Daoy (cell line): ENCODE results near the gene RMDN3. TPM values are rescaled to one million over a fixed set of nuclear protein-coding genes. Genes with fewer than 3 reads are reported as not detected.
A peak's percentile ranks its signal among the peaks of the same experiment; 100 is the strongest.

Source experiments
- DNase-seq: peaks from one replicate; pipeline ENCODE4 v3.0.0-alpha.2; 2015; ENCODE audit warnings: low read depth
- total RNA-seq: library from RNA; depleted of rRNA; stranded (reverse); fragments of >200 nt; shearing (Covaris generic); gene quantifications from 2 replicates; pipeline ENCODE4 v1.2.3, GENCODE V29; 2014

RMDN3 gene
- total RNA-seq, 1 experiment from 2014 or later, result 20.6 TPM

DNA sequence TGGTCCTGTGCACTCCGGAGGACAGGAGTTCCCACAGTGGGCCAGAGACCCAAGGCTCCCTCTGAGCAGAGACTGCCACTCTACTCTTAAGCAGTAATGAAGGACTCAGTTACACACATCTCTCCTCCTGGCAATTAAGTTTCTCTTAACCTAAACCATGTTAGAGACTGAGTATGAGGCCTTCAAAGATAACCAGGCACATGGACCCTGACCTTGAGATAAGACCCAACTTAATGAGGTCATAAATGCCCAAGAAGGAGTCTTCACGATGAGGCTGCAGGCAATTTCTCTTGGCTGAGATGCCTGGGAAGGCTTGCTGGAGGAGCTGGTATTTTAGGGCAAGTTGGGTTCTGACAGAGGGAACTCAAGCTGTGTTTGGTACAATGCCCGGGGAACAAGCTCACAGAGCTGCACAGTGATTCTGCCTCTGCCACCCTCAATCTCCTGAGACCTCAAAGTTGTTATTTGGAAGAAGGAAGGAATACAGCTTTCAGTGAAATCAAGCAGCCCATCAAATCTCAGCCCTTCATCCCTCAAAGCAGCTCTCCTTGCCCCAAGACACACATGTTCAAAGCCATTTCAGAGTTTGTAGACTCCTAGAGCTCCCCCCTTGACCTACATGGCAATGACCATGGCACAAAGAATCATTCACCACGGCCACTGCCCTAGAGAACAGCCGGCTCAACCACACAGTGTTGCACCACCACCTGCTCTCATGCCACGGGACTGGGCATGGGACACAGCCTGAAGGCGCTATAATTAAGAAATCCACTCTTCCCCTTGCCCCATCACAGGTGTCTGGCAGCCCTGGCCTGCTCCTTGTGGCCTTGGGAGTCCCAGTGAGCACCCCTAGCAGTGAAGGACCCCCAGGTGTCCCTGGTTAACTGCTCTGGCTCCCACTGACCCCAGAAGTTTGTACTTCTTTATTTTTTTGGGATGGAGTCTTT is 7.1 kb downstream of the RMDN3 start:
- DNase-seq, result no peak

DNA sequence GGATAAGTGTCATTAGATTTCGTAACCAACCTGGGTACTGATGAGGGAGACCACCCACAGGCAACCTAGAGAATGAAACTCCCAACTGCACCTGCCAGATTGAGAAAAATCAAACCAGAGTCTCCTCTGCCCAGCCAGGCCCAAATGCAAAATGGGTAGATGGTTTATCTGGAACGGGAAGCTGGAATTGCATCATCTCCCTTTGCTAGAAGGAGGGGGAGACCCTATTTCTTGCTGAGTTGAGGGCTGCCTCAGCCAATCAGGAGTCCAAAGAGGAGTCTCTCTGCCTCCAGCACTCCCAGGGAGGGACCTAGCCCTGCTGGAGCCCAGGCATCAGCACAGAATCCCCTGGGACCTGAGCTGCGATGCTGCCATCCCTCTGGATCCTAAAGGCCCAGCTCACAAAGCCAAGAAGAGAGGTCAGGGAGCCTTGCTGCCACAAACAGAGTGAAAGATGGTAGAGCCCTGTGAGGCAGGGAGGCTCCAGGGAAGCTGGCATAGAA is 8.1 kb downstream of the RMDN3 start:
- DNase-seq, result no peak

DNA sequence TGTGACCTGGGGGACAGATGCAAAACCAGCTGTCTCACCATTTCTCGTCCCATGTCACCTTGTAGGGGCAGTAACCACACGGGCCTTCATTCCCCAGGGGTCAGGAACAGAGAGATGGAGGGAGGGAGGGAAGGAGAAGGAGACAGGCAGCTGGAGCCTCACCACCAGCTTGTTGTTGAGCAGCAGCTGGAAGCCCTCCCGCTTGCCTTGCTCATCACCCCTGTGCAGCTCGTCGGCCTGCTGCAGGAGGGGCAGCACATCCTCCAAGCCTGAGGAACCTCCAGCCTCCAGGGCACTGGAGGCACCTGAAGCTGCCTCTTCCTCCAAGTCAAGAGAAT is 10.3 kb downstream of the RMDN3 start:
- DNase-seq, result no peak

DNA sequence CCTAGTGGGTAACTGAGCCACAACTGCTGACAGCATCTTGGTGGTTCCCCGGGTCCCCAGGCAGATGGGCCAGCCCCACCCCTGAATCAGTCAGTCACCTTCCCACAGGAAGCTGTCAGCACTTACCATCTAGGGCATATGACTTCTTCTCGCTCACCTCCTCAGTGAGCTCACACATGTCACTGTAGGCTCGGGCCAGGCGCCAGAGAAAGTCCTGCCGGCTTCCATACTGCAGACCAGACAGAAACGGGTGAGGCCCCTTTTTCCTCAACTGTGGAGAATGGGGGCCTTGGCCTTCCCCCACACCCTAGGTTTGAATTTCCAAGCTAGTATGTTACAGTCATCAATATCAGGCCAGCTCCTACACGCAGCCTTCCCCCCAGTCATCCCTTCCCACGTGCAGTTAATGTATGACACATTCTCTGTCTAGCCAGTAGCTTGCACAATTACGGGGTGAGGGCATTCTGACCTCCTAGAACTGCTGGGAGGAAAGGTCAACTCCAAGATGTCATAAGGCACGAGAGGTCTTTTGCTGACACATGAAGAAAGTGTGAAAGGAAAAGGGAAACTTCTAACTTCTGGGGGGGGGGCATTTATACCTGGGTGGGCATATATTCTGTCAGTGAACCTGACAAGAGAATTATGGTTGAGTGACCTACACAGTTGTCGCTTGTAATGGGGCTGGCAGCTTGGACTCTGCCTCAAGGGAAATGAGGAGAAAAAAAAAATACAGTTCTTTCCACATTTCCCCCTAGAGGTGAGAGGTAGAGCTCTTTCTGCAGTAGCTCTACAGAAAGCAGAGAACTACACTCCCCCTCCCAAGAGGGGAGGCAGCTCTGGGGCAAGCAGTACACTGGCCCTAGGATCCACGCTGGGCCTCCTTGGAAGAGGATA is 10.9 kb downstream of the RMDN3 start:
- peak; percentile 59 for DNase-seq

DNA sequence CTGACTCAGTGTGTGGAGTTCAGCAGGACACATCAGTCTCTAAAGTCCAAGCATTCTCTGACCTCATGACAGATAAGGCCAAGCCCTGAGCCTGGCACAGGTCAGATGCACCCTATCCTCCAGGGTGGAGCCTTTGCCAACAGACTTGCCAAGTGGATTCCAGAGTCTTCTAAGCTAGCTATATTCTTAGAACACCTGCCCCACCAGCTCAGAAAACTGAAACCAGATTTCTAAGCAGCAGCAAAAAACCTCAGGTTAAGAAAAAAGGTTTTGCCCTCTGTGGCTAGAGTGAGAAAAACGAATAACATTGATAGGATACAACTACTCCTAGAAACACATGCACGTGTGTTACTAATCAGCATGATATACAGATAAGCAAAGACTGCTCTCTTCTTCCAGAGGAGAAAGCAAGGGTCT is 11.6 kb downstream of the RMDN3 start:
- DNase-seq, result no peak

DNA sequence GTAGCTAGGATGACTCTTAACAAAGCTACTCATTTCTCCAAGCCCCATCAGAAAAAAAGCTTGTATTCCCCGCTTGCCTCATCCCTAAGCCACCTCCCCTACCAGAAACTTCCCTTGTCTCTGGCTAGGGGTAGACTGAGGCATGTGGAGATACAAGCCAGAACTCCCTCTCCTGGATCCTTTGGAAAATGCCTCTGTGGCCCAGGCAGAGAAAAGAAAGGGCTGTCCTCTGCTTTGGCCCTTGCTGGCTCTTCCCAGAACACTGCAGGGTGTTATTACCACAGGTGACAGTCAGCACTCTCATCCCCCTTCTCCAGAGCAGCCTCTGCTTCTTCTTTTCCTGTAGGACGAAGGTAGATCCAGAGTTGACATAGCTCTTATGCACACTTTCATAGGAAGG is 15.2 kb downstream of the RMDN3 start:
- DNase-seq, result no peak

DNA sequence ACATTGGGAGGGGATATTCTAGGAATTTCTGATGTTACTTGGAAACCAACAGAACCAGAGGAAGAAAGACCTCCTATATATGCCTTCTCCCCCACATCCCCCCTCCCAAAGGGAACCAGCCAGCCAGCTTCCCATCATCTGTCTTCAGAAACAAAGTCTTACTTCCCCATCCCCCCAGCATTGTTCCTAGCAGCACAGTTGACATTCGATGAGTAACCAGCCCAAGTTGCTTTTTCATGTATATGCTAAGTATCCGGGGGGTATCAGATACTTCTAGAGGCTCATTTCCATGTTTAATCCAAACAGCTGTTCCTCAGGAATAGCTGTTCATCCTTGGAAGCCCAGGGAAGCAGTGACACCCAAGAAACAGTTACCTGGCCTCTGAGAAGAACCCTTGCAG is 16.0 kb downstream of the RMDN3 start:
- no peak for DNase-seq

DNA sequence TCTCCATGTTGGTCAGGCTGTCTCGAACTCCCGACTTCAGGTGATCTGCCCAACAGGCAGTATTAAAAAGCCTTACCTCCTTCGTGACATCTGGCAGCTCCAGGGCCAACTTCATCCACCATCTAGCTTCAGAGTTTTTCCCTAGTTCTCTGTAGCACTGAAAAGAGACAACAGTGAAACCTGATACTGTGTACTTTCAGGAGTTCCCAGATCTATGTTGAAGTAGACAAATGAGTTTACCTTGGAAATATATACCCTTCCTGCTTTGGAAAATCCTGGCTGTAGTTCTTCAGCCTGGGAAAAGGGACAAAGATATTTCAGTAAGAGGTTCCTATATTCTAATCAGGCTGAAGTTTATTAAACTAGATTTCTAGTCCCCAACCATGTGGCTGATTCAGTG is 18.0 kb downstream of the RMDN3 start:
- DNase-seq, result no peak

DNA sequence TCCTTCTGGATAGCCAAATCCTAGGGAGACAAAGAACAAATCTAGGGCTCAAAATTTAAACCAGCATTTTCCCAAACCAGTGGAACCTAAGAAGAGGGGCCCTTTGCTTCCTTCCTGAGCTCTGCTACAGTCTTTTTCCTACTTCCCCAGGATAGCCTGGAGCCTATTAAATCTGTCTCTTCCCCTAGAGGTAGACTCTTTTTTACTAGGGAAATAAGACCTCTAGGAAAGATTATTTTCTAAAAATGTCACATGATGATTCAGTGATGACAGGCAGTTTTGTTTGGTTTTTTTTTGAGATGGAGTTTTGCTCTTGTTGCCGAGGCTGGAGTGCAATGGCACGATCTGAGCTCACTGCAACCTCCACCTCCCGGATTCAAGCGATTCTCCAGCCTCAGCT is 18.5 kb downstream of the RMDN3 start:
- DNase-seq, result no peak

DNA sequence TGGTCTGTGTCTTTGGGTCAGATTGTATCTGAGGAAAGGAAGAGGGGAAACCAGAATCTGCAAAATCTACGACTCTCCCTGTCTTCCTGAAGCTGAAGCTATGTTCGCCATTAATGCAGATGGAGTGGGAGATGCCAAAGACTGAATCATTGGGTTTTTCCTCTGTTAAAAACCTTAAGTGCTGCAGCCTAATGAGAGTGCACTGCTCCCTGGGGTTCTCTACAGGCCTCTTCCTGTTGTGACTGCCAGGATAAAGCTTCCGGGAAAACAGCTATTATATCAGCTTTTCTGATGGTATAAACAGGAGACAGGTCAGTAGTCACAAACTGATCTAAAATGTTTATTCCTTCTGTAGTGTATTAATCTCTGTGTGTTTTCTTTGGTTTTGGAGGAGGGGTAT is 24.0 kb downstream of the RMDN3 start:
- peak; percentile 4 for DNase-seq

DNA sequence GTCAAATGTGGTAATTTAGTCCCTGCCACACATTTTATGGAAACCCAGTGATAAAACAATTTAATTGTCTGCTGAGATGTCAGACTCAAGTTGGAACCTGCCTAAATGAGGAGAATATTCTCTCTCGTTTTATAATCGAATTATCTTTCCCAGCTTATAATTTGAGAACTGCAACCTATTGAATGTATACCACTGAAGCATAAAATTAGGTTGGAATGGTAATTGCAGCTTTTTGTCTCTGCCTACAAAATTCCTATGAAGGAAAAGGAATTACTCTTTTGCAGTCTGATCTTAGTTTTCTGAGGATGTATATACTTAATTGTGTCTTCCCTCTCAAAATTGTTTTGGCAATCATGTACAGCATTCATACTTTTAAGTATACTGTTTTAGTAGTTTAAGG is 31.1 kb downstream of the RMDN3 start:
- DNase-seq, result no peak

DNA sequence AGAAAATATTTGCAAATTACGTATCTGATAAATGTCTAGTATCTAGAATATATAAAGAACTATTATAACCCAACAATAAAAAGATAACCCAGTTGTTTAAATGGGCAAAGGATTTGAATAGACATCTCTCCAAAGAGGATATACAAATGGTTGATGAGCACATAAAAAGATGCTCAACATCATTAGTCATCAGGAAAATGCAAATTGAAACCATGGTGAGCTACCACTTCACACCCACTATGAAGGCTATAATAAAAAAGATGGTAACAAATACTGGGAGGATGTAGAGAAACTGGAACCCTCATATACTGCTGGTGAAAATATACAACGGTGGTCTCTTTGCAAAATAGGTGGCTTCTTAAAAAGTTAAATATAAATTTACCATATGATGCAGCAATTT is 32.1 kb downstream of the RMDN3 start:
- DNase-seq, result no peak

DNA sequence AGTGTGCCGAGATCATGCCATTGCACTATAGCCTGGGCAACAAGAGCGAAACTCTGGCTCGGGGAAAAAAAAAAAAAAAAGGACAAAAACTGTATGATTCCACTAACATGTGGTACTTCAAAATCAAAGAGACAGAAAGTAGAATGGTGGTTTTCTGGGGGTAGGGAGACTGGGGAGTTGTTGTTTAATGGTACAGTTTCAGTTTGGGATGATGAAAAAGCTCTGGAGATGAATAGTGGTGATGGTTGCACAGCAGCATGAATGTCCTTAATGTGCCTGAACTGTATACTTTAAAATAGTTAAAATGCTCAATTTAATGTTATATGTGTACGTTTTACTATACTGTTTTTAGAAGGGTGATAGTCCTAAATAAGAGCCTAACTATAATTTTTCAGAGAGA is 32.7 kb downstream of the RMDN3 start:
- no peak for DNase-seq

DNA sequence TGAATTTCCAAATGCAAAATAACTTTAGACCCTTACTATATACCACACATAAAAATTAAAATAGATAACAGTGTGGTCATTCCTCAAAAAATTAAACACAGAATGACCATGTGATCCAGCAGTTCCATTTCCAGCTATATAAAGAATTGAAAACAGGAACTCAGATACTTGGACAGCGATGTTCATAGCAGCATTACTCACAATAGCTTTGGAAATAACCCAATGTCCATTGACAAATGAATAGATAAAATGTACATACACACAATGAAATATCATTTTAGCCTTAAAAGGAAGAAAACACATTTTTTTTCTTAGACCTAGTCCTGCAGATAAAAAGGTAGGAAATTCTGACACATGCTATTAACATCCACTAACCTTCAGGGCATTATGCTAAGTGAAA is 33.4 kb downstream of the RMDN3 start:
- DNase-seq, result no peak

DNA sequence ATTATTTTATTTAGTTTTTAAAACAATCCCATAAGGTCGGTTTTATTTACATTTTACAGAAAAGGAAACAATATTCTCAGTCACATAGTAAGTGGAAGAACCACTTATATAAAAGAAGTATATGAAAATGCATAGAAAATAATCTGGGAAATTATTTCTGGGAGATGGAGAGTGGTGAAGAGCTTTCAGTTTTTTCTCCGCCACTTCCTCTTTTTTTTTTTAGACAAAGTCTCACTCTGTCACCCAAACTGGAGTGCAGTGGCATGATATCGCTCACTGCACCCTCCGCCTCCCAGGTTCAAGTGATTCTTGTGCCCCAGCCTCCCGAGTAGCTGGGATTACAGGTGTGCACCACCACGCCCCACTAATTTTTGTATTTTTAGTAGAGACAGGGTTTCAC is 38.9 kb downstream of the RMDN3 start:
- no peak for DNase-seq

DNA sequence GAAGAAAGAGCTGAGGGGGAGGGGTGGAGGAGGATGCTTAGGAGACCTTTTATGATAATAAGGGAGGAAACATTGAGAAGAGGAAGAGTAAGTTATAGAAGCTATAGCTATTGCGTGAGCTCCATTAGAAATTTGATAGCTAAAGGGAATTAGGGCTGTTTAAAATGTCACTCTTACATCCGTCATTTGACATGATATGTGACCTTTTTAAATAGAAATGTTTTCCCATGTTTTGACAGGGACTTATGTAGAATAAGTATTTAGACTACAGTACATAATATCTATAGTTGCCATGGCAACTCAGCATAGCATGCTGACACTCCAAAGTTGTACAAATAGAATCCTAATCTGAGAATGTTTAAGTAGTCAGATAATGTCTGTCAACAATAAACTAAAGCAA is 40.9 kb downstream of the RMDN3 start:
- no peak for DNase-seq

DNA sequence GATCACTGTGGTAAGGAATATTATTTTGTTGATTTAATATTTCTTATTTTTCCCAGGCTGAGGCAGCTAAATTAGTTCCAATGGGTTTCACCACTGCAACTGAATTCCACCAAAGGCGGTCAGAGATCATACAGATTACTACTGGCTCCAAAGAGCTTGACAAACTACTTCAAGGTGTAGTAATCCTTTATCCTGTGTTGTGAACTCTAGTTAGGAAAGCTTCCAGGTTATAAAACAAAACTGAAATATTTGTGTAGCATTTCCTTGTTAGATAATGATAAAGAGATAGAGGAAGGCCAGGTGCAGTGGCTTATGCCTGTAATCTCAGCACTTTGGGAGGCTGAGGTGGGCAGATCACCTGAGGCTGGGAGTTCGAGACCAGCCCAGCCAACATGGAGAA is 48.9 kb downstream of the RMDN3 start:
- no peak for DNase-seq

DNA sequence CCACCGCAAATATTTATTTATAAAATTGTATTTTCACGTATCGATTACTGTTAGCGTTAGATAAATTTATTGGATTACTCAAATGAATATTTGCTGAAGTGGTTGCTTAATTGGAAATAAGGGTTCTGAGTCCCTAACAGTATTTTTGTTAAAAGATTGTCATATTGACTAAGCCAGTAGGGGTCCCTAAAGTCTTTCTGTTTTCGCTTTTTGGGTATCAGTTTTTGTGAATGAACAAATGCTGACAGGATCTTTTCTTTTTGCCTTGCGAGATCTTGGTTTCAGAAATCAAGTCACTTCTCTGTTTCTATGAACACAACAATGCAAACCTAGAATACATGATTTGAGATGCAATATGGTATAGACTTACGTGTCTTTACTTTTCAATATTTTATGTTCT is 53.0 kb downstream of the RMDN3 start:
- no peak for DNase-seq

DNA sequence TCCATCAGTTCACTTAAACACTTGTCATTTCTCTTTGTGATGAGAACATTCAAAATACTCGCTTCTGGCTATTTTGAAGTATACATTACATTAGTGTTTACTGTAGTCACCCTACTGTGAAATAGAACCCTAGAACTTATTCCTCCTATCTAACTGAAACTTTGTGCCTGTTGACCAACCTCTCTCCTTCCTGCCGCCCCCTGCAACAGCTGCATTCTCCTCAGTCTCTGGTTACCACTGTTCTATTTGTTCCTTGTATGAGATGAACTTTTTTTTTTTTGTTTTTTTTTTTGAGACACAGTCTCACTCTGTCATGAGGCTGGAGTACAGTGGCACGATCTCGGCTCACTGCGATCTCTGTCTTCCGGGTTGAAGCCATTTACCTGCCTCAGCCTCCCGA is 57.1 kb downstream of the RMDN3 start:
- DNase-seq, result no peak

DNA sequence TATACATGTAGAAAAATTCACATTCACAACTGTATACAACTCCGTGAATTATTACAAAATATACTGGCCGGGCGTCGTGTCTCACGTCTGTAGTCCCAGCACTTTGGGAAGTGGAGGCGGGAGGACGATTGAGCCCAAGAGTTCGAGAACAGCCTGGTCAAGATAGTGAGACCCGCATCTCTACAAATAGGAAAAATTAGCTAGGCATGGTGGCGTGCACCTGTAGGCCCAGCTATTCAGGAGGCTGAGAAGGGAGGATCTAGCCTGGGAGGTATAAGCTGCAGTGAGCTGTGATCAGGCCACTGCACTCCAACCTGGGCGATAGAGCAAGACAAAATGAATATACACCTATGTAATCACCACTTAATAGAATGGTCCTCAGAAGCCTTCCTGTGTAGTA is 58.8 kb downstream of the RMDN3 start:
- DNase-seq, result no peak

DNA sequence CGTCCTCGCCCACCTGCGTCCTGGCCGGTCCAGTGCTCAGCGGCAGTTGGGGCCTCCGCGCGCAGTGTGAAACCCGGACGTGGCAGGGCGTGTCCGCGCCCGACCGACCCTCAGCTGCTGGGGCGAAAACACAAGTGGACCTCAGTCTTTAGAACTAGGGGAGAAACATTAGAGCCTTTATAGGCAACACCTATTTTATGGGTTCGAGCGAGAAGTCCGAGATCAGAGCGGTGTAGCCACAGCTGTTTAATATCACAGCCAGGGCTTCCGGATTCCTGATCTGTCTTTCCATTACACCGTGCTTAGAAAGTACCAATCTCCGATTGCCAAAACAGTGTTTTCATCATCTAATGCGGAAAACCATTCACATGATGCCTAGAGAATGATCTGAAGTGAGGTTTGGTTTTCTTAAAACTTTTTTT is 59.6 kb downstream of the RMDN3 start:
- DNase-seq, result no peak

DNA sequence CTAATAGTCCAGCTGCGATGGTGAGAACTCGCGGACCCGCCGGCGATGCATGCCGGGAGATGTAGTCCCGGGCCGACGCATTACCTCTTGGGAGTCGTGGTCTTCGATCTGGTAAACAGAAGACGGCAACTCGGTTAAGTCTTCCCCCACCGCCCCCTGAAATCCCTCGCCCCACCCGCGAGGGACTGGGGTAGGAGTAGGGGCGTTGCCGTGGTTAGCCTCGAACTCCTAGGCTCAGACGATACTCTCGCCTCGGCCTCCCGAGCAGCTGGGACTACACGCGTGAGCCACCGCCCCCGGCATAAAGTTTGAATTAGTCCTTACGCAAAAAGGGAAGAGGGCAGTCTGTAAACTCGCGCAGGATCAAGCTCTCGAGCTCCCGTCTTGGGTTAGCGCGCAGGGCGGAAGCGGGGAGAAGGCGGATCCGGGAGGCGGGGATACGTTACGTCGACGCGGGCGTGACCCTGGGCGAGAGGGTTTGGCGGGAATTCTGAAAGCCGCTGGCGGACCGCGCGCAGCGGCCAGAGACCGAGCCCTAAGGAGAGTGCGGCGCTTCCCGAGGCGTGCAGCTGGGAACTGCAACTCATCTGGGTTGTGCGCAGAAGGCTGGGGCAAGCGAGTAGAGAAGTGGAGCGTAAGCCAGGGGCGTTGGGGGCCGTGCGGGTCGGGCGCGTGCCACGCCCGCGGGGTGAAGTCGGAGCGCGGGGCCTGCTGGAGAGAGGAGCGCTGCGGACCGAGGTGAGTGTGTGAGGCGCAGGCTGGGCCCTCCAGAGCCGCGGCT is 60.2 kb downstream of the RMDN3 start, which contains the start of gene RAD51:
Gene RAD51, plus strand, starts transcription at position 487 of the 781 bp plus-strand sequence. CDS start 3,585 bp downstream, outside the sequence.
- DNase-seq, result peak; percentile 96
